Endothelial cell of umbilical vein (primary cell): ENCODE results near the gene SPRING1. TPM values are rescaled to one million over a fixed set of nuclear protein-coding genes. Genes with fewer than 3 reads are reported as not detected.

Experiments
- BruUV-seq: library from RNA; stranded (reverse); fragments of 400-500 nt; replicated peaks from 2 replicates; lab custom pipeline; 2021; lab: Mats Ljungman, UMichigan
- CTCF ChIA-PET: fragments of 300-600, 350-600 bp; sonication (Branson Sonifier 250); formaldehyde crosslinking; loops from one replicate; lab custom pipeline; 2021; ENCODE audit warnings: antibody characterized with exemption, inconsistent platforms; lab: Charles Lee
- POLR2A ChIA-PET: fragments of 300-600, 350-600 bp; sonication (Branson Sonifier 250); formaldehyde crosslinking; loops from one replicate; lab custom pipeline; 2021; ENCODE audit warnings: antibody characterized with exemption, inconsistent platforms; lab: Charles Lee
- DNase-seq: peaks from one replicate; pipeline ENCODE4 v3.0.0-alpha.2; 2011; ENCODE audit warnings: low read depth, low spot score
- FAIRE-seq: peaks from 2 replicates; lab custom pipeline; 2011; peaks lifted over from hg19 to GRCh38; lab: Jason Lieb, UNC
- H2AFZ ChIP-seq: 2 replicates; pipeline ENCODE4 v1.6.0; 2012; ENCODE audit warnings: low read depth, low read length, control low read depth, inconsistent platforms
- H3K27ac ChIP-seq: 2 replicates; pipeline ENCODE4 v1.5.1; 2011; ENCODE audit warnings: low read depth, mild to moderate bottlenecking, control low read depth, low read length, moderate library complexity; ENCODE audit not compliant: insufficient read depth
- H3K27me3 ChIP-seq, 2 experiments: 2 replicates each; pipeline versions ENCODE4 v1.6.0 to v1.6.1; 2011; ENCODE audit warnings: low read length in 2 of 2, mixed read lengths in 1 of 2; ENCODE audit not compliant: control insufficient read depth in 2 of 2, insufficient read depth in 2 of 2
- H3K36me3 ChIP-seq, 2 experiments: 2 replicates in 1 of 2; 3 replicates in 1 of 2; pipeline ENCODE4 v1.5.1; 2011; ENCODE audit warnings: low read length in 2 of 2, mild to moderate bottlenecking in 1 of 2, moderate library complexity in 1 of 2; ENCODE audit not compliant: control insufficient read depth in 2 of 2, insufficient read depth in 2 of 2; ENCODE audit errors: extremely low read depth in 1 of 2
- H3K4me1 ChIP-seq: 3 replicates; pipeline ENCODE4 v1.5.1; 2011; ENCODE audit warnings: mild to moderate bottlenecking, low read length; ENCODE audit not compliant: control insufficient read depth, insufficient read depth; ENCODE audit errors: extremely low read depth
- H3K4me2 ChIP-seq: 2 replicates; pipeline ENCODE4 v1.6.1; 2011; ENCODE audit warnings: low read length, control low read depth, mixed read lengths; ENCODE audit not compliant: insufficient read depth
- H3K4me3 ChIP-seq, 3 experiments: fragments of 200-600 bp in 1 of 3; sonication (generic), shearing (Covaris generic) in 1 of 3; replicated peaks in 1 of 3; 2 replicates each; pipeline ENCODE4 v1.5.1; 2011 to 2016; ENCODE audit warnings: control low read depth in 3 of 3, low read length in 3 of 3, mild to moderate bottlenecking in 2 of 3, inconsistent platforms in 1 of 3, low read depth in 1 of 3, moderate library complexity in 1 of 3; ENCODE audit not compliant: insufficient read depth in 1 of 3
- H3K79me2 ChIP-seq: 2 replicates; pipeline ENCODE4 v1.6.0; 2012; ENCODE audit warnings: low read length, inconsistent platforms; ENCODE audit not compliant: control insufficient read depth, insufficient read depth
- H3K9ac ChIP-seq: replicated peaks from 2 replicates; pipeline ENCODE3; 2011; ENCODE audit warnings: low read length, control low read depth; ENCODE audit not compliant: insufficient read depth; ENCODE audit errors: extremely low read depth
- H3K9me1 ChIP-seq: replicated peaks from 3 replicates; pipeline ENCODE4 v1.6.0; 2011; ENCODE audit warnings: mild to moderate bottlenecking, low read length; ENCODE audit not compliant: control insufficient read depth, insufficient read depth; ENCODE audit errors: extremely low read depth
- H3K9me3 ChIP-seq: replicated peaks from 2 replicates; pipeline ENCODE4 v1.5.1; 2012; ENCODE audit warnings: low read length, inconsistent platforms; ENCODE audit not compliant: control insufficient read depth, insufficient read depth
- H4K20me1 ChIP-seq: replicated peaks from 2 replicates; pipeline ENCODE3; 2011; ENCODE audit warnings: mild to moderate bottlenecking, low read length; ENCODE audit not compliant: control insufficient read depth, insufficient read depth; ENCODE audit errors: extremely low read depth
- EZH2 ChIP-seq: IDR thresholded peaks from 2 replicates; pipeline ENCODE4 v1.6.1; 2012; ENCODE audit warnings: borderline replicate concordance, low read depth, mild to moderate bottlenecking, moderate library complexity, low read length, inconsistent platforms; ENCODE audit not compliant: severe bottlenecking
- FOS ChIP-seq: IDR thresholded peaks from 2 replicates; pipeline ENCODE4 v1.6.1; 2011; ENCODE audit warnings: mild to moderate bottlenecking, low read length, moderate library complexity, borderline replicate concordance; ENCODE audit not compliant: insufficient read depth
- GATA2 ChIP-seq: IDR thresholded peaks from 2 replicates; pipeline ENCODE4 v1.7.0; 2011; ENCODE audit warnings: low read depth, mild to moderate bottlenecking, moderate library complexity, mixed read lengths, low read length; ENCODE audit not compliant: insufficient read length, insufficient read depth
- JUN ChIP-seq: IDR thresholded peaks from 2 replicates; pipeline ENCODE4 v1.6.1; 2011; ENCODE audit warnings: borderline replicate concordance, low read depth; ENCODE audit not compliant: insufficient read length, insufficient read depth
- MYC ChIP-seq: IDR thresholded peaks from one replicate; pipeline ENCODE4 v1.6.1; 2011; ENCODE audit warnings: mild to moderate bottlenecking, low read depth, low read length
- POLR2A ChIP-seq: IDR thresholded peaks from 2 replicates; pipeline ENCODE4 v1.6.1; 2012; ENCODE audit warnings: low read depth, mild to moderate bottlenecking, control low read depth, low read length
- POLR2AphosphoS5 ChIP-seq: IDR thresholded peaks from 2 replicates; pipeline ENCODE4 v1.6.1; 2012; ENCODE audit warnings: low read depth, mild to moderate bottlenecking, control low read depth, low read length, moderate library complexity; ENCODE audit not compliant: insufficient read depth
- dilution Hi-C: fragments of 300-500 bp; cut with MboI; formaldehyde crosslinking; loops from one replicate; pipeline ENCODE4 v1.15.0; 2019; ENCODE audit warnings: low sequenced_read_pairs; ENCODE audit not compliant: extremely low pct_ligation_motif_present
- intact Hi-C: fragments of 100-400 bp; cut with micrococcal nuclease; formaldehyde crosslinking; loops from one replicate; pipeline ENCODE4 v1.10.0; 2022
- polyA plus RNA-seq, 4 experiments: library from polyadenylated mRNA; depleted of rRNA in 3 of 4; stranded (reverse) in 3 of 4; unstranded in 1 of 4; fragments of >200 nt; gene quantifications; 2 replicates each; pipeline versions ENCODE4 v1.2.1 to v1.2.3, GENCODE V29; 2011 to 2012; ENCODE audit warnings: missing spikeins in 1 of 4
- total RNA-seq: library from RNA; stranded (reverse); gene quantifications from 2 replicates; pipeline ENCODE4 v1.2.3, GENCODE V29; 2021
- TF ChIP-seq, protein P1 (sequence below), 2 donors: IDR thresholded peaks; 1 replicate in 1 of 2; 2 replicates in 1 of 2; pipeline ENCODE4 v1.5.1; 2011; ENCODE audit warnings: low read length in 2 of 2, mild to moderate bottlenecking in 2 of 2, moderate library complexity in 2 of 2, control low read depth in 1 of 2, inconsistent platforms in 1 of 2, low read depth in 1 of 2; ENCODE audit not compliant: insufficient read depth in 1 of 2; ENCODE audit errors: extremely low read depth in 1 of 2
- TF ChIP-seq, protein P2 (sequence below): IDR thresholded peaks from 2 replicates; pipeline ENCODE4 v1.6.1; 2011; ENCODE audit not compliant: insufficient read depth, insufficient read length

SPRING1 gene
- total and polyA plus RNA-seq, 2 donors (not counting 3 experiments of a cell fraction or from before 2014, with no cell fraction given): 17.5 to 40.4 TPM

DNA sequence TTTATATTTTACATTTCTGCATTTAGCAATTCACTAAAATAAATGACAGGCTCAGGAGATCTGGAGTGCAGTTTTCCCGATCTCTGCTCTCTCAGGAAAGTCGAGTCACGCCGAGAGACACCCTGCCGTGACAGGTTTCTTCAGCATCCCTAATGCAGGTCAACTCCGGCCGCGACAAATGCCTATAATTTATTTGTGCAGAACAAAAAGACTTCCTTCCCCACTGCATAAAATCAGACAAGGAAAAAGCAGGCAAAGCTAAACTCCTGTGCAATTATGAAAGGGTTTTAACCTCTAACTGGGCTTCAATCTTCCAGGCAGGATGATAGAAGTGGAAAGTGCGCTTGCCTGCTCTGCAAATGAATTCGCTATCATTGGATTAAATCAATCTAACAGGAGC, 28.1 kb downstream of the SPRING1 start:
- Histone ChIP-seq H3K9me3 (no peaks in the 10 kb centered on the region), H3K4me3 (no peak overlapping the region), H3K36me3 (peaks cover 0 to 3% of the 10 kb centered on the region in 2 experiments), H3K79me2 (no peaks in the 10 kb centered on the region), H3K4me1 (no peaks in the 10 kb centered on the region), H4K20me1 (no peaks in the 10 kb centered on the region), H3K27ac (no peak overlapping the region), H3K4me2 (no peak overlapping the region), H3K27me3 (peaks cover 15% of the 10 kb centered on the region in 2 experiments), H3K9me1 (no peaks in the 10 kb centered on the region), H2AFZ (no peak overlapping the region), H3K9ac (no peak overlapping the region)
- CTCF ChIA-PET: interaction anchor here (0.7 to 2.4 kb wide), 29 partner anchors 10 to 792 kb away, joined by 3 to 25 read pairs (median 4); no protein-coding TSS in a partner anchor
- FAIRE-seq (no peak), DNase-seq (no peak)
- TF ChIP-seq GATA2 (no peak), MYC (no peak), JUN (no peak), POLR2AphosphoS5 (no peak), POLR2A (no peak), FOS (no peak), EZH2 (no peak)
- TF ChIP-seq, protein P1, sequence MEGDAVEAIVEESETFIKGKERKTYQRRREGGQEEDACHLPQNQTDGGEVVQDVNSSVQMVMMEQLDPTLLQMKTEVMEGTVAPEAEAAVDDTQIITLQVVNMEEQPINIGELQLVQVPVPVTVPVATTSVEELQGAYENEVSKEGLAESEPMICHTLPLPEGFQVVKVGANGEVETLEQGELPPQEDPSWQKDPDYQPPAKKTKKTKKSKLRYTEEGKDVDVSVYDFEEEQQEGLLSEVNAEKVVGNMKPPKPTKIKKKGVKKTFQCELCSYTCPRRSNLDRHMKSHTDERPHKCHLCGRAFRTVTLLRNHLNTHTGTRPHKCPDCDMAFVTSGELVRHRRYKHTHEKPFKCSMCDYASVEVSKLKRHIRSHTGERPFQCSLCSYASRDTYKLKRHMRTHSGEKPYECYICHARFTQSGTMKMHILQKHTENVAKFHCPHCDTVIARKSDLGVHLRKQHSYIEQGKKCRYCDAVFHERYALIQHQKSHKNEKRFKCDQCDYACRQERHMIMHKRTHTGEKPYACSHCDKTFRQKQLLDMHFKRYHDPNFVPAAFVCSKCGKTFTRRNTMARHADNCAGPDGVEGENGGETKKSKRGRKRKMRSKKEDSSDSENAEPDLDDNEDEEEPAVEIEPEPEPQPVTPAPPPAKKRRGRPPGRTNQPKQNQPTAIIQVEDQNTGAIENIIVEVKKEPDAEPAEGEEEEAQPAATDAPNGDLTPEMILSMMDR (IDR thresholded peaks at IDR 0.05; ENCODE audit: extremely low read depth in 1 of 2, insufficient read depth in 1 of 2, low read depth in 1 of 2, low read length in 2 of 2): no peak
- TF ChIP-seq, protein P2, sequence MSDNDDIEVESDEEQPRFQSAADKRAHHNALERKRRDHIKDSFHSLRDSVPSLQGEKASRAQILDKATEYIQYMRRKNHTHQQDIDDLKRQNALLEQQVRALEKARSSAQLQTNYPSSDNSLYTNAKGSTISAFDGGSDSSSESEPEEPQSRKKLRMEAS: no peak
- no TSS peak for BruUV-seq
- POLR2A ChIA-PET: no interaction called here
- intact Hi-C loops: loop anchor here (2.0 to 5.0 kb wide), 4 partner anchors 107 to 787 kb away; no protein-coding TSS in a partner anchor
- dilution Hi-C loops: no loop called here
